Tibial nerve (tissue), 4 donors: Measurements from ENCODE around the gene TNFRSF18. TPM values are rescaled to one million over a fixed set of nuclear protein-coding genes. Genes with fewer than 3 reads are reported as not detected.

Experiments used
- DNase-seq, 2 donors: peaks; one replicate each; pipeline ENCODE4 v3.0.0-alpha.2; 2019; ENCODE audit warnings: low spot score in 2 of 2
- H3K27ac ChIP-seq, 4 donors: fragments of 200-600 bp; sonication (generic) in 3 of 4; one replicate each; pipeline ENCODE4 v1.5.1; 2017 to 2019; ENCODE audit warnings: mild to moderate bottlenecking in 1 of 4
- H3K27me3 ChIP-seq, 2 donors: fragments of 200-600 bp; sonication (generic) in 1 of 2; one replicate each; pipeline versions ENCODE4 v1.5.1 to v1.6.0; 2017 to 2019
- H3K36me3 ChIP-seq, 3 donors: fragments of 200-600 bp; sonication (generic); one replicate each; pipeline ENCODE4 v1.5.1; 2018 to 2019
- H3K4me1 ChIP-seq, 4 donors: fragments of 200-600 bp; sonication (generic) in 3 of 4; one replicate each; pipeline ENCODE4 v1.5.1; 2017 to 2019
- H3K4me3 ChIP-seq, 4 donors: fragments of 200-600 bp; sonication (generic) in 3 of 4; one replicate each; pipeline ENCODE4 v1.5.1; 2017 to 2019; ENCODE audit warnings: mild to moderate bottlenecking in 1 of 4, moderate library complexity in 1 of 4
- H3K9me3 ChIP-seq, 4 donors: fragments of 200-600 bp; sonication (generic) in 3 of 4; one replicate each; pipeline ENCODE4 v1.5.1; 2017 to 2019
- EP300 ChIP-seq, 2 donors: sonication (generic); formaldehyde crosslinking; IDR thresholded peaks; one replicate each; pipeline ENCODE4 v1.6.1; 2017; ENCODE audit warnings: antibody characterized with exemption in 2 of 2, mild to moderate bottlenecking in 1 of 2
- POLR2A ChIP-seq, 2 donors: fragments of 450-650 bp; IDR thresholded peaks; one replicate each; pipeline ENCODE4 v1.6.1; 2017; ENCODE audit warnings: antibody characterized with exemption in 2 of 2, mild to moderate bottlenecking in 2 of 2, moderate library complexity in 2 of 2
- WGBS, 2 donors: methylation state at CpG; one replicate each; pipeline ENCODE4 v1.1.5; 2018; 5-methylcytosine and 5-hydroxymethylcytosine counted together
- total RNA-seq, 4 donors: library from RNA; depleted of rRNA; stranded (reverse); fragments of >200 nt; gene quantifications; one replicate each; pipeline ENCODE4 v1.1.0, GENCODE V29; 2016
- TF ChIP-seq, protein P1 (sequence below), 5 experiments: fragments of 200-600 bp in 3 of 5; fragments of 450-650 bp in 2 of 5; sonication (generic) in 3 of 5; IDR thresholded peaks; one replicate each; pipeline ENCODE4 v1.5.1; 2016 to 2019; ENCODE audit warnings: antibody characterized with exemption in 5 of 5, mild to moderate bottlenecking in 3 of 5, moderate library complexity in 2 of 5

TNFRSF18 gene
- total RNA-seq, 4 donors from 2014 or later = 0.44 TPM; not detected in 3

DNA sequence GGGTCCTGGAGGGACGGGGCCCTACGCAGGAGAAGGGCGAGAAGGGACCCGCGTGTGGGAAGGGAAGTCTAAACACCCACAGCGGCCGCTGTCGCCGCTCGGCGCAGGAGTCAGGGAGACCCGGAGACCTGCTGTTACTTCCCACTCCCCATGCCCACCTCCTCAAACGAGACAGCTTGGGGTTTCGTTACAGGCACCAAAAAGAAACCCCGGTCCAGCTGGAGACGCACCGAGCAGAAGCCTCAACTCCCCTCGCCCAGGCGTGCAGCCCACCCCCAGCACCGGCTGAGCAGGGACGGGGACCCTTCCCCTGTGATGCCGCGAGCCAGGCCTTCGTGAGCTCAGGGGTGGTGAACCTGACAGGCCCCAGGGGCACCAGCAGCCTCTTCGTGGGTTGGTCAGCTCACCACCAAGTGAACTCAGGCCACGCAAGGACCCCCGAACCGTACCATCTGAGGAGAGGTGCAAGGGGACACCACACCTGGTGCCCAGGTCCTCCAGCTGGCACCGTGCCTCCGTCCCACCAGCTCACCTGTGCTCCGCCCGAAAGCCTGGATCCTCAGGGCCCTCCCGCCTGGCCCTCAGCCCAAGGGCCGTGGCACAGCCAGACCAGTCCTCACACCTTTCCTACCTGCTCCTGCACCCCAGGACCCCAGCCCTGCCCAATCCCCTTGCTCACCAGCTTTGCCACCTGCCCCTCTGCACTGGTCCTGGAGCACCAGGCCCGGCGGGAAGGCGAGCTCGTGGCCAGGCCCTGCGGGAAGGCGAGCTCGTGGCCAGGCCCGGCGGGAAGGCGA, 20.4 kb upstream of the TNFRSF18 start:
- H3K4me1 ChIP-seq = peaks cover 0 to 24% (median 18%) of the 10 kb centered on the region in 4 donors
- WGBS, 2 donors = 92% methylated on average over 26 to 44 of the region's 44 CpGs
- peaks cover 5 to 74% (median 21%) of the 10 kb centered on the region in 3 donors for H3K36me3 ChIP-seq

DNA sequence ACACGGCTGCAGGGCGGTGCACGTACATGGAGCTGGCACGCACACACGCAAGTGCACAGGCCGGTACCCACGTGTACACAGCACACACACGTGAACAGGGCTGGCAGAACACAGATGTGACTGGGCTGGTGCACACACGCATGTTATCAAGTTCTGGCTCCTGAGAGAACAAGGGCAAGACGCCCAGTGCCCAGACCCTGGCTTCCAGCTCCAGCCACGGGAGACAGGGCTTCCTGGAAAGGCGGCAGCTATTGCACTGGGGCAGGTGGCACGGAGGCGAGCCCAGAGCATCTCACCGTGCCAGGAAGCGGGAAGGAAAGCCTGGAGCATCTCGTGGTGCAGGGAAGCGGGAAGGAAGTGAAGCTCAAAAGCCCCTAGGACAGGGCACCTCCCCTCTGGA, 19.5 kb upstream of the TNFRSF18 start:
- DNase-seq = no peak
- no peaks in the 10 kb centered on the region for H3K27me3 ChIP-seq
- no peaks in the 10 kb centered on the region for H3K9me3 ChIP-seq
- H3K27ac ChIP-seq = no peak overlapping the region
- WGBS, 2 donors = 86 to 96% methylated on average over 18 of the region's 18 CpGs
- H3K36me3 ChIP-seq = peaks cover 5 to 83% (median 21%) of the 10 kb centered on the region in 3 donors
- H3K4me3 ChIP-seq = no peak overlapping the region
- peaks cover 0 to 21% (median 17%) of the 10 kb centered on the region in 4 donors for H3K4me1 ChIP-seq
- TF ChIP-seq, protein P1, sequence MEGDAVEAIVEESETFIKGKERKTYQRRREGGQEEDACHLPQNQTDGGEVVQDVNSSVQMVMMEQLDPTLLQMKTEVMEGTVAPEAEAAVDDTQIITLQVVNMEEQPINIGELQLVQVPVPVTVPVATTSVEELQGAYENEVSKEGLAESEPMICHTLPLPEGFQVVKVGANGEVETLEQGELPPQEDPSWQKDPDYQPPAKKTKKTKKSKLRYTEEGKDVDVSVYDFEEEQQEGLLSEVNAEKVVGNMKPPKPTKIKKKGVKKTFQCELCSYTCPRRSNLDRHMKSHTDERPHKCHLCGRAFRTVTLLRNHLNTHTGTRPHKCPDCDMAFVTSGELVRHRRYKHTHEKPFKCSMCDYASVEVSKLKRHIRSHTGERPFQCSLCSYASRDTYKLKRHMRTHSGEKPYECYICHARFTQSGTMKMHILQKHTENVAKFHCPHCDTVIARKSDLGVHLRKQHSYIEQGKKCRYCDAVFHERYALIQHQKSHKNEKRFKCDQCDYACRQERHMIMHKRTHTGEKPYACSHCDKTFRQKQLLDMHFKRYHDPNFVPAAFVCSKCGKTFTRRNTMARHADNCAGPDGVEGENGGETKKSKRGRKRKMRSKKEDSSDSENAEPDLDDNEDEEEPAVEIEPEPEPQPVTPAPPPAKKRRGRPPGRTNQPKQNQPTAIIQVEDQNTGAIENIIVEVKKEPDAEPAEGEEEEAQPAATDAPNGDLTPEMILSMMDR (IDR thresholded peaks at IDR 0.05) = no peak
- TF ChIP-seq EP300 (IDR thresholded peaks at IDR 0.05) = no peak
- TF ChIP-seq POLR2A (IDR thresholded peaks at IDR 0.05) = no peak

More for the DNA sequence above, 20.4 kb upstream of the TNFRSF18 start:
- Histone ChIP-seq H3K9me3 (no peaks in the 10 kb centered on the region), H3K27ac (no peak overlapping the region), H3K4me3 (no peak overlapping the region), H3K27me3 (no peaks in the 10 kb centered on the region)
- DNase-seq = no peak
- TF ChIP-seq POLR2A (IDR thresholded peaks at IDR 0.05) (no peak), EP300 (IDR thresholded peaks at IDR 0.05) (no peak)
- TF ChIP-seq, protein P1 (IDR thresholded peaks at IDR 0.05) = no peak

DNA sequence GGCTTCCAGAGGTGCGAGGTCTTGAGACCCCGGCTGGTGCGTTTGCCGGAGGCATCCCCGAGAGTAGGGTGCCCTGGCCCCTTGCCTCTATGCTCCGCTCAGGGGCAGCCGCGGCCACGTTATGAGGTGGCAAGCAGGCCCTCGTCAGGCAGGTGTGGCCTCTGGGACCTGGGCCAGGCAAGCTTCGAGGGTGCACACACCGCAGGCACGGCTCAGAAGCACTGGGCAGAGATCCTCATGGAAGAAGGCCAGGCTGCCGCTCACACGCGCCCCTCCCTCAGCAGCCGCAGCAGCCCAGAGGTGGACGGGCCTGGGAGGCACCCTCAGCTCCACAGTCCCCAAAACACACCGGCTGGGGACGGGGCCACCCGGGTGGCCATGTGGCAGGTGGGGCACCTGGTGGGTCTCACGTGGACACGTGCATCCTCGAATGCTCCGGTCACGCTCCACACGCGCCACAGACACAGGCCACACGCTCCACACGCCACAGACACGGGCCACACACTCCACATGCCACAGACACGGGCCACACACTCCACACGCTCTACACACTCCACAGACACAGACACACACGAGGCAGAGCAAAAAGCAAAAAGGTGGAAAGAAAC, 18.9 kb upstream of the TNFRSF18 start:
- no peak for DNase-seq
- peaks cover 0 to 16% (median 11%) of the 10 kb centered on the region in 4 donors for H3K4me1 ChIP-seq
- no peak overlapping the region for H3K4me3 ChIP-seq
- H3K27ac ChIP-seq = no peak overlapping the region
- peaks cover 5 to 88% (median 21%) of the 10 kb centered on the region in 3 donors for H3K36me3 ChIP-seq
- no peaks in the 10 kb centered on the region for H3K9me3 ChIP-seq
- WGBS, 2 donors = 92 to 93% methylated on average over 24 to 29 of the region's 34 CpGs
- no peaks in the 10 kb centered on the region for H3K27me3 ChIP-seq
- TF ChIP-seq EP300 (IDR thresholded peaks at IDR 0.05) (no peak), POLR2A (IDR thresholded peaks at IDR 0.05) (no peak)
- TF ChIP-seq, protein P1 (IDR thresholded peaks at IDR 0.05) = no peak

DNA sequence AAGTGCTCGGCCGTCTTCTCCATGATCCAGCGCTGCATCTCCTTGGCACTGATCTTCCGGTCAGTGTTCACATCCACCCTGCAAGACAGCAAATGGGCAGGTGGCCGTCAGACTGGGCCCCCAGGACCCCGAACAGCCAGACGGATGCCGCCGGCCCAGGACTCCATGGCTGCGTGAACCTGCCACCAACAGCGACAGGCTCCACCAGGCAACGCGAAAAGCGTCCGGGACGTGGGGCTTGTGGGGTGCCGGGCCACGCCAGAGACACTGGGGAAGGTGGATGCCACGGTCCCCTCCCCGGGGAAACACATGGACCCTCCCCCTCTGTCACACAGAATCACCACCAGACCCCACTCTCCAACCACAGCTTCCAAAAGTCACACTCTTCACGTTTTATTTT, 17.5 kb upstream of the TNFRSF18 start:
- TF ChIP-seq POLR2A (IDR thresholded peaks at IDR 0.05) (no peak), EP300 (IDR thresholded peaks at IDR 0.05) (no peak)
- TF ChIP-seq, protein P1 (IDR thresholded peaks at IDR 0.05) = no peak
- 88 to 96% methylated on average over 11 to 12 of the region's 21 CpGs for WGBS, 2 donors
- peaks cover 5 to 100% (median 21%) of the 10 kb centered on the region in 3 donors for H3K36me3 ChIP-seq

DNA sequence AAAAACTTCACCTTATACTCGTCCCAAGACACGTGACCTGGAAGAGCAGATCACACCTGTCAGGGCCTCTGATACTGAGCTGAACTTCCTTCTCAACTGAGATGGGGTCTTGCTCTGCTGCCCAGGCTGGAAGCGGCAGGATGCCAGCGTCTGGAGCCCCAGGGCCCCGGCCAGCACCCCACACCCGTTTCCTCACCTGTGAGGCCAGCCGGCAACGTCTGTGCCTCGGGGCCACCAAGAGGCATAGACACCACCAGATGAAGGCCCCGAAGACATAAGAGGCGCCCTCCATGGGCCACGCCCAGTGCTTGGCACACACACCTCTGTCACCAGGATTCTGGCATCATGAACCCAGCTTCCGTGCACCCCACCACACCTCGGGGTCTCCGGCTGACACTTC, 16.9 kb upstream of the TNFRSF18 start:
- H3K27me3 ChIP-seq = no peaks in the 10 kb centered on the region
- H3K4me1 ChIP-seq = peaks cover 0 to 2% (median 0%) of the 10 kb centered on the region in 4 donors
- peaks cover 5 to 100% (median 21%) of the 10 kb centered on the region in 3 donors for H3K36me3 ChIP-seq
- TF ChIP-seq, protein P1 (IDR thresholded peaks at IDR 0.05) = no peak
- TF ChIP-seq EP300 (IDR thresholded peaks at IDR 0.05) = no peak
- no peak for TF ChIP-seq POLR2A (IDR thresholded peaks at IDR 0.05)
- no peak overlapping the region for H3K4me3 ChIP-seq
- WGBS, 2 donors = 92 to 93% methylated on average over 13 to 15 of the region's 15 CpGs
- H3K9me3 ChIP-seq = no peaks in the 10 kb centered on the region
- no peak overlapping the region for H3K27ac ChIP-seq
- DNase-seq = no peak

More for the DNA sequence above, 17.5 kb upstream of the TNFRSF18 start:
- no peak for DNase-seq
- Histone ChIP-seq H3K9me3 (no peaks in the 10 kb centered on the region), H3K4me1 (peaks cover 0 to 2% (median 0%) of the 10 kb centered on the region in 4 donors), H3K4me3 (no peak overlapping the region), H3K27me3 (no peaks in the 10 kb centered on the region), H3K27ac (no peak overlapping the region)
